PFSK-1 (cell line): ENCODE measurements around the gene THOC5.

Source experiments
- POLR2AphosphoS5 ChIP-seq: IDR thresholded peaks from 2 replicates; pipeline ENCODE4 v1.6.1; 2012; ENCODE audit warnings: low read depth, mild to moderate bottlenecking, control low read depth, low read length, moderate library complexity
- SIN3A ChIP-seq: IDR thresholded peaks from 2 replicates; pipeline ENCODE4 v1.6.1; 2012; ENCODE audit warnings: mild to moderate bottlenecking, low read length, moderate library complexity, borderline replicate concordance; ENCODE audit not compliant: insufficient read depth
- TAF1 ChIP-seq: IDR thresholded peaks from 2 replicates; pipeline ENCODE4 v1.6.1; 2012; ENCODE audit warnings: low read length, control low read depth, borderline replicate concordance; ENCODE audit not compliant: insufficient read depth
- TF ChIP-seq, protein P1 (sequence below), 2 experiments: IDR thresholded peaks; 2 replicates each; pipeline versions ENCODE4 v1.6.1 to v1.8.0; 2011 to 2012; ENCODE audit warnings: low read depth in 2 of 2, low read length in 2 of 2, control low read depth in 1 of 2, inconsistent platforms in 1 of 2, mild to moderate bottlenecking in 1 of 2, moderate library complexity in 1 of 2; ENCODE audit not compliant: insufficient read depth in 1 of 2

DNA sequence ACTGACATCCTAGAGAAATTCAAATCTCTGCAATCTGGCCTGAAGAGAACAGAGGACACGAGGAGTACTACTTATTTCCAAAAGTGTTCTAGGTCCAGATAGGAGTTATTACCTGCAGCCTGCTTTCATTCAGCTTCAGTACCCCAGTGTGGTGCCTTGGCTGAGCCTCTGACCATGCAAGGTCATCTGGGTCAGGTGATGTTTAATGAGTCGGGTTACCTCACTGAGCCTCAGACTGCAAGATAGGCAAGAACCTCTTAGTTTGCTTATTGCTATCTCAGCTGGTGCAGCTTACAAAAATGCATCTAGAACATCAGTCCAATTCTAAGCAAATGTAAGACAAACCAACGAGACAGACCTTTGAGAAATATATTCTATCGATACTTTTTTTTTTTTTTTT, 40.4 kb upstream of the THOC5 start:
- TF ChIP-seq SIN3A (no peak), POLR2AphosphoS5 (no peak), TAF1 (no peak)
- TF ChIP-seq, protein P1, sequence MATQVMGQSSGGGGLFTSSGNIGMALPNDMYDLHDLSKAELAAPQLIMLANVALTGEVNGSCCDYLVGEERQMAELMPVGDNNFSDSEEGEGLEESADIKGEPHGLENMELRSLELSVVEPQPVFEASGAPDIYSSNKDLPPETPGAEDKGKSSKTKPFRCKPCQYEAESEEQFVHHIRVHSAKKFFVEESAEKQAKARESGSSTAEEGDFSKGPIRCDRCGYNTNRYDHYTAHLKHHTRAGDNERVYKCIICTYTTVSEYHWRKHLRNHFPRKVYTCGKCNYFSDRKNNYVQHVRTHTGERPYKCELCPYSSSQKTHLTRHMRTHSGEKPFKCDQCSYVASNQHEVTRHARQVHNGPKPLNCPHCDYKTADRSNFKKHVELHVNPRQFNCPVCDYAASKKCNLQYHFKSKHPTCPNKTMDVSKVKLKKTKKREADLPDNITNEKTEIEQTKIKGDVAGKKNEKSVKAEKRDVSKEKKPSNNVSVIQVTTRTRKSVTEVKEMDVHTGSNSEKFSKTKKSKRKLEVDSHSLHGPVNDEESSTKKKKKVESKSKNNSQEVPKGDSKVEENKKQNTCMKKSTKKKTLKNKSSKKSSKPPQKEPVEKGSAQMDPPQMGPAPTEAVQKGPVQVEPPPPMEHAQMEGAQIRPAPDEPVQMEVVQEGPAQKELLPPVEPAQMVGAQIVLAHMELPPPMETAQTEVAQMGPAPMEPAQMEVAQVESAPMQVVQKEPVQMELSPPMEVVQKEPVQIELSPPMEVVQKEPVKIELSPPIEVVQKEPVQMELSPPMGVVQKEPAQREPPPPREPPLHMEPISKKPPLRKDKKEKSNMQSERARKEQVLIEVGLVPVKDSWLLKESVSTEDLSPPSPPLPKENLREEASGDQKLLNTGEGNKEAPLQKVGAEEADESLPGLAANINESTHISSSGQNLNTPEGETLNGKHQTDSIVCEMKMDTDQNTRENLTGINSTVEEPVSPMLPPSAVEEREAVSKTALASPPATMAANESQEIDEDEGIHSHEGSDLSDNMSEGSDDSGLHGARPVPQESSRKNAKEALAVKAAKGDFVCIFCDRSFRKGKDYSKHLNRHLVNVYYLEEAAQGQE (IDR thresholded peaks at IDR 0.05; ENCODE audit: insufficient read depth in 1 of 2, low read depth in 2 of 2, low read length in 2 of 2) = no peak
